ENCODE measurements around the gene VPS33A.
"Not testable (repeated sequence)": the region's sequence is repeated elsewhere in the genome, so short reads cannot be mapped to it uniquely, and the experiment has no call there.

The VPS33A gene

DNA sequence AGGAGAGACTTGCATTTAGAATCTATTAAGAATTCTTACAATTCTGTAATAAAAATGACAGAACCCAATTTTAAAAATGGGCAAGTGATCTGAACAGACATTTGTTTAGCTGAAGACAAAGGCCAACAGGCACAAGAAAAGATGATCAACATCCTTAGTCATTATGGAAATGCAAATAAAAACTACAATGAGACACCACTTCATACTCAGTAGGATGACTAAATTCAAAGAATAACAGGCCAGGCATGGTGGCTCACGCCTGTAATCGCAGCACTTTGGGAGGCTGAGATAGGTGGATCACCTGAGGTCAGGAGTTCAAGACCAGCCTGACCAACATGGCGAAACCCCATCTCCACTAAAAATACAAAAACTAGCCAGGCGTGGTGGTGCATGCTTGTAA, 7.8 kb downstream of the VPS33A start:
- not testable (repeated sequence) for DNase-seq (ENCODE audit: low read depth, low spot score)

DNA sequence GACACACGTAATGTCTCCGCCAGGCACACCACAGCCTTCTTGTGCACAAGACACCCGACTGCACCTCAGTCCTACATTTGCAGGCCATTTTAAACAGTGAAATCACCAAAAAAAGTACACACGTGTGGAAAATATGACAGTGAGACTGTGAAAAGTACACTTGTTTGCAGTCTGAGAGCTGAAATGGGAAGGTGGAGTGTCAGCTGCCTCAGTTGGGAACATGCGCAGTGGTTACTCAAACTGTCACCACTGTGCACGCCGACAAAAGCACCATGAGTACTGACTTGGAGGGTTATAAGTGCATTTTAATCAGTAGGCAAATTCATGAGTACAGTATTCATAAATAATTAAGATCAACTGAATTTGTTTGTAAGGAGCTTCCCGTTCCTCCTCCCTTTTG, 15.8 kb downstream of the VPS33A start:
- DNase-seq (ENCODE audit: low read depth, low spot score): no peak

DNA sequence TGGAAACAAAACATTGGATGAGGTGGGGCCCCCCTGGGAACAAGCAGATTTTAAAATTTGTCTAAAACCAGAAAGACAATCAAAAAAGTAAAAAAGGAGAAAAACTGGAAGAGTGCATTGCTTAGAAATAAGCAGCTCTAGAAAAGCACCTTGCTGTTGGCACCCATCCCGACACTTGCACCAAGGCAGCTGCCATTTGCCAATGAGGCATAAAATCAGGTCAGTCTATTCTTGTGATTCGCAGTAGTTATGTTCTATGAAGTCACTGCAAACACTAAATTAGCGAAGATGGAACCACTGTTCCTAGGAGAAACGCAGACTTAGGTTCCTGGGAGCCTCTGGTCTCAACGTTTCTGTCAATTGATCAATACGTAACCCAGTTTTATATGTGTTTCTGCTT, 16.2 kb downstream of the VPS33A start:
- no peak for DNase-seq (ENCODE audit: low read depth, low spot score)

GRCh38 chr12:122245553-122245952, 20.7 kb downstream of the VPS33A start:
- DNase-seq (ENCODE audit: low read depth, low spot score): no peak

DNA sequence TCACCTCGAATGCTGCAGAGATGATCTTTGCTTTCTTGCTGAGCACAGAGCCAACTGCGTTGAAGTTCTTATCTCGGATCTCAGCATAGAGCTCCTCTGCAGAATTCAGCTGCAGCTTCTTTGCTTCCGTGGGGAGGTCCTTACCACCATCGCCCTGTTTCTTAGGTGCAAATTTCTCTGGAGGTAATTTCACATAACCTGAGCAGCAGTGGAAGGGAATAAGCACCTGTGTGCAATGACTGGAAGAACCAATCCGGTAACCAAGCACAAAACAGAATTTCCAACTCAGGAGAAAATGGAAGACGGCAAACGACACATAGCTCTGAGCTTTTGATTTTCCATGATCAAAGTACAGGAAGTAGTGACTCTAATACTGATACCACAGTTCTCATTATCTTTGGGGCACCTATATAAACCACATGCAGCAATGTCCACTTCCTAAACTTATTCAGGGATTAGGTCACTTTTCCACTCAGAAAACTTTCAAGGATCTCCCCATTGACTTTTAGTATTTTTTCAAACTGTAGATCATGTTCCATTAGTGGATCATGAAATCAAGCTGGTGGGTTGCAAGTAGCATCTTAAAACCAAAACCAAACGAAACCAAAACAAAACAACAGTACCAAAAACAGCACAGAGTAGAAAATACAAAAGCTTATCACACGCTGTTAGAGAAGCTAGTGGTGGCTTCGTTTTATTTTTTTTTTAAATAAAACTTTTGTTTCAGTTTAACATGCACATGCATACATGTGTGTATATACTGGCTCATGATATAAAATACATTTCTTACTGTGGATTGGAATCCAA, 21.5 kb downstream of the VPS33A start:
- no peak for DNase-seq (ENCODE audit: low read depth, low spot score)

GRCh38 chr12:122243965-122244364, 22.3 kb downstream of the VPS33A start:
- no peak for DNase-seq (ENCODE audit: low read depth, low spot score)

DNA sequence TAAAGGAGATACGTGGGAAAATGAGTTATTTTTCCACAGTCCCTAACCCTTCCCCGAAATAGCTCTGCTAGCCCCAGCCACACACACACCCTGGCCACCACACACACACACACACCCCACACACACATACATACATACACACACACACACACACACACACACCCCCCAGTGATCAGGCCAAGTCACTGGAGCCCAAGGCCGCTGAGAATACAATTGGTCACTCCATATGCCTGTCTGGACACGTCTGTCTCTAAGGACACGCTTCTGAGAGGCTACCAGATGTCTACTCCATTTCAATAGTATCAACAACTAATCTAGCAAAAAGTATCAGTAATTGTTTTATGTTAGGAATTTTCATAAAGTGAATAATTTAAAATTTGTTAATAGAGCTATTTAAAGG, 27.4 kb downstream of the VPS33A start:
- DNase-seq (ENCODE audit: low read depth, low spot score): no peak

DNA sequence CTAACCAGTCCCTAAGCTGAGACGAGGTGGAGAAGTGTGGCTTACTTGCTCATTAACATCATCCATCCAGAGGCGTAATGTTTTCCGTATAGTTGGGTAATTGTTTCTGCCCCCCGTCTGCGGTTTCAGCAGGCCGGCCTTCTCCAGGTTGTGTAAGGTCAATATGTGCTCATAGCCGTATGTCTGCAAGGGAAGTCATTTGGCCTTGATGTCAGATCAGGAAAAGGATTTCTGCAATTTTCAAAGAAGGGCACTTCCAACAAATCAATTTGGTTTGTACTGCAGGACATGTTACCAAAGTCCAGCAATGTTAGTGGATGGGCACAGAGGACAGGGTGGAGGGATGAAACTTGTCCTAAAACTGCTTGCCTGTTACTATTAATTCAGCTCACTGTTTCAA, 30.6 kb downstream of the VPS33A start:
- DNase-seq (ENCODE audit: low read depth, low spot score): no peak

- no peak for DNase-seq (ENCODE audit: low read depth, low spot score)
Observed at GRCh38 chr12:122232691-122233090, 33.6 kb downstream of the VPS33A start.

- no peak for DNase-seq (ENCODE audit: low read depth, low spot score)
Observed at GRCh38 chr12:122230798-122231197, 35.5 kb downstream of the VPS33A start.

- no peak for DNase-seq (ENCODE audit: low read depth, low spot score)
Observed at GRCh38 chr12:122228092-122228491, 38.2 kb downstream of the VPS33A start.

DNA sequence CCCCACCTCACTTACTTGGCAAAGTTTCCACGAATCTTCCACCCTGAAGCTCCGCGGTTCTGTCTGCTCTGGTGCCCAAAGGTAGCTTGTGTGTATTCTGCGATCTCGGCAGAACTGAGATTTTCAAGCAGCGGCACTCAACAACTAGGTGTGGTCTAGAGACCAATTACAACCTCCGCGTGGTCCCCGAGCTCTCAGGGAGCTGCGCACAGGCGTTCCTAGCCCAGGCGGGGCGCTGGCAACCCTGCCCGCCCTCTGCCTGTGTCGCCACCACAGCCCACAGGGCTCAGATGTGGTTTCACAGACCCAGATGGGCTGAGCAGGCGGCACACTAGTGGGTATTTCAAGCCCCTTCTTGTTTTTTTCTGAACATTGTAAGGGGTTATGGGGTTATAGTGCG, 39.0 kb downstream of the VPS33A start:
- no peak for DNase-seq (ENCODE audit: low read depth, low spot score)

DNA sequence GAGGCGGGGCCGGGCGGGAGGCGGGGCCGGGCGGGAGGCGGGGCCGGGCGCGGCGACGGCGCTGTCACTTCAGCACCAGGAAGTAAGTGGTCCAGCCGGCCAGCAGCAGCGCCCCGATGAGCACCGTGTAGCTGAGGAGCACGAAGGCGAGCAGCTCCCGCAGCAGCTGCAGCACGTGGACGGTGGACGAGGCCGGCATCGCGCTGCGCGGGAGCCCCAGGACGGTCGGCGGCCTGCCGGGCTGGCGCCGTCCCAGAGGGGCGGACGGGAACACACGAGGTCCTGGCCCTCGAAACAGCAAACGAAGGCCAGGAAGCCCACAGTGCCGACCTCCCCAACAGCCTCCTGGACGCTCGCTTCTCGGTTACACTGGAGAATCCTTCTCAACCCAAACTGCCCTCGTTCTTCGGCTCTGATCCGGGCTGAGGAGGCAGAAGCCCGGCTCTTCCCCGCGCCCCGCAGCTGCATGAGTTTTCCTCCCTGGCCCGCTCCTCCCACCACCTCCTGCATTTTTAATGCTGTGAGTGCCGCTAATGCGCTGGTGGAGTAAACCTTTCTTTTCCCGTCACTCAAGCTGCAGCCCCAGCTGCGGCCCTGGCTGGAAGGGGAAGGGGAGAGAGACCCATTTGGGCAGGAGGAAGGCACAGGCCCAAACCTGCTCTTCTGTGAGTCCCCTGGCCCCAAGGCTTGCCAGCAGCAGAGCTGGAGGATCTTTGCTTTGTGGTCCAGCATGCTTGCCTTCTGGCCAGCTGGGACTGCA, 39.7 kb downstream of the VPS33A start:
- DNase-seq (ENCODE audit: low read depth, low spot score): no peak

GRCh38 chr12:122225683-122226365, 40.5 kb downstream of the VPS33A start, which contains the start of gene DIABLO:
Gene DIABLO (minus strand): TSS chr12:122226052. CDS start chr12:122226014, 38 bp downstream.
- DNase-seq (ENCODE audit: low read depth, low spot score): peak; percentile 100

- no peak for DNase-seq (ENCODE audit: low read depth, low spot score)
Observed at GRCh38 chr12:122216445-122216844, 49.8 kb downstream of the VPS33A start.

GRCh38 chr12:122215771-122216170, 50.5 kb downstream of the VPS33A start:
- no peak for DNase-seq (ENCODE audit: low read depth, low spot score)

DNA sequence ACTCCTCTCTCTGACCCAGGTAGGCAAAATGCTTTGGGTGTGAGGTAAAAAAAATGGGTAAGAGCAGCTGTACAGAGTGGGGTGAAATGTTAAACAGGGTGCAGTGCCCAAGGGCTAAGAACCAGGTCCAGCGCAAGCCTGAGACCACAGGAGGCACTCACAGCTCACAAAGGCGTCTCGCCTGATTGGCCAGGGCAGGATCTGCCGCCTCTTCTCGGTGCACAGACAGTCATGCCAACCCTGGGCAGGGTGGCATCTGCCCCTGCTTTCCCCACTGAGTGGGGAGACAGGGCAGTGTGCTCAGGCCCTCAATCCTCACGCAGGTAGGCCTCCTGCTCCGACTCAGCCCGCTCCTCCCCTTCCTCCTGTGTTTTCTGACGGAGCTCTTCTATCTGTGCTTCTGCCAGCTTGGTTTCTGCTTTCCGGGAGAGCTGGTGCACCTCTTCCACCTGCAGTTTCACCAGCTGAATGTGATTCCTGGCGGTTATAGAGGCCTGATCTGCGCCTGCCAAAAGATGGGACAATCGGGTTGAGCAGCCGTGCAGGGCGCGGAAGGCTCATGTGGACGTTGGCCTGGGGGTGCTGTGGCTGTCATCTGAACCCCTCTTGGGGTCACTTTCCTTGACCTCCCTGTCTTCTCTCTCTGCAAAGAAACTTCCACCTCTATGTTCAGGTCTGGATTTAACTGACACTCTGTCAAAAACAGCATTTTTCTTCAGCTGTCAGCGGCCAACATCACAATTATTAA, 58.0 kb downstream of the VPS33A start:
- no peak for DNase-seq (ENCODE audit: low read depth, low spot score)

DNA sequence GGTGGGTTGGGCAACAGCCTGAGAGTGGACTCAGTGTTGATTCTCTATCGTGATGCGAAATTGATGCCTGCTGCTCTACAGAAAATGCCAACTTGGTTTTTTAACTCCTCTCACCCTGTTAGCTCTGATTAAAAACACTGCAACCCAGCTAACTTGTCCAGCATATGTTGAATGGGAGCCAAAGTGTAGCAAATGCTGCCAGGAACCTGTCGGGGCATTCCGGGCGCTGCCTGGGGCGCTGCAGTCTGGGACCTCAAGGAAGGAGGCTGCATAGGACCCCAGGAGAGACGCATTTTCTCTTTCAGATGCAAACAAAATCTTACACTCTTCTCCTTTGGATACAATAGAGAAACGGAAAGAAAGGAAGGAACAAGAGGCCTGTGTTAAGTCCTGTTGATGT, 58.9 kb downstream of the VPS33A start:
- no peak for DNase-seq (ENCODE audit: low read depth, low spot score)

- DNase-seq (ENCODE audit: low read depth, low spot score): no peak
Observed at GRCh38 chr12:122206976-122207375, 59.3 kb downstream of the VPS33A start.

- peak; percentile 31 for DNase-seq (ENCODE audit: low read depth, low spot score)
Observed at GRCh38 chr12:122206111-122206881, 60.0 kb downstream of the VPS33A start.

Data from ELF-1 (cell line).